GM19099 (cell line): Measurements from ENCODE around the gene ELF1.
A peak's percentile ranks its signal among the peaks of the same experiment; 100 is the strongest.

ENCODE experiments used
- POLR2A ChIP-seq: IDR thresholded peaks from 3 replicates; pipeline ENCODE4 v1.6.1; 2011; ENCODE audit warnings: low read depth; ENCODE audit not compliant: insufficient read length; ENCODE audit errors: extremely low read depth

ELF1 gene

GRCh38 chr13:40983725-40984667 lies 35.1 kb downstream of the ELF1 start:
- no peak for TF ChIP-seq POLR2A

GRCh38 chr13:40983259-40983658 lies 35.9 kb downstream of the ELF1 start:
- no peak for TF ChIP-seq POLR2A

- TF ChIP-seq POLR2A, result peak; percentile 43
Measured at GRCh38 chr13:40982772-40983171, 36.3 kb downstream of the ELF1 start.

- TF ChIP-seq POLR2A, result no peak
Measured at GRCh38 chr13:40981949-40982348, 37.2 kb downstream of the ELF1 start.

GRCh38 chr13:40981361-40981760 lies 37.8 kb downstream of the ELF1 start:
- no peak for TF ChIP-seq POLR2A

- no peak for TF ChIP-seq POLR2A
Measured at GRCh38 chr13:40980461-40980860, 38.7 kb downstream of the ELF1 start.

- TF ChIP-seq POLR2A, result no peak
Measured at GRCh38 chr13:40979232-40979631, 39.9 kb downstream of the ELF1 start.

GRCh38 chr13:40975441-40975840 lies 43.7 kb downstream of the ELF1 start:
- no peak for TF ChIP-seq POLR2A

GRCh38 chr13:40974460-40975407 lies 44.4 kb downstream of the ELF1 start:
- TF ChIP-seq POLR2A, result no peak

GRCh38 chr13:40973409-40973808 lies 45.7 kb downstream of the ELF1 start:
- no peak for TF ChIP-seq POLR2A

- no peak for TF ChIP-seq POLR2A
Measured at GRCh38 chr13:40971321-40971720, 47.8 kb downstream of the ELF1 start.

GRCh38 chr13:40970803-40971202 lies 48.3 kb downstream of the ELF1 start:
- TF ChIP-seq POLR2A, result no peak

- no peak for TF ChIP-seq POLR2A
Measured at GRCh38 chr13:40969169-40969901, 49.8 kb downstream of the ELF1 start.

GRCh38 chr13:40968416-40969000 lies 50.6 kb downstream of the ELF1 start:
- TF ChIP-seq POLR2A, result no peak
